PC-3 (cell line): Measurements from ENCODE around the gene ZNF385B. TPM values are rescaled to one million over a fixed set of nuclear protein-coding genes. Genes with fewer than 3 reads are reported as not detected.
"Not testable (repeated sequence)": the region's sequence is repeated elsewhere in the genome, so short reads cannot be mapped to it uniquely, and the experiment has no call there.

Experiments
- ATAC-seq: fragments of 200-7000 bp; cut with Tn5 transposase; 2 replicates; pipeline ENCODE4 v1.9.1; 2020; ENCODE audit warnings: mild to moderate bottlenecking, moderate library complexity
- BruUV-seq: library from RNA; stranded (reverse); fragments of 400-500 nt; replicated peaks from 2 replicates; lab custom pipeline; 2021; lab: Mats Ljungman, UMichigan
- CTCF ChIA-PET: fragments of 300-600 bp; sonication (Branson Sonifier 250); formaldehyde crosslinking; loops from one replicate; lab custom pipeline; 2022; ENCODE audit warnings: antibody characterized with exemption; lab: Charles Lee
- POLR2A ChIA-PET: fragments of 300-600 bp; sonication (Branson Sonifier 250); formaldehyde crosslinking; loops from one replicate; lab custom pipeline; 2022; ENCODE audit warnings: antibody characterized with exemption; ENCODE audit not compliant: unreplicated experiment; lab: Charles Lee
- DNase-seq: peaks from one replicate; pipeline ENCODE4 v3.0.0-alpha.2; 2015
- H2AFZ ChIP-seq: fragments of 300-600 bp; sonication (generic); 2 replicates; pipeline ENCODE4 v1.6.0; 2016; ENCODE audit warnings: antibody characterized with exemption, low read length
- H3F3A ChIP-seq: fragments of 300-600 bp; sonication (generic); one replicate; pipeline ENCODE4 v1.6.0; 2017; ENCODE audit warnings: antibody characterized with exemption, low read length, control low read depth, mild to moderate bottlenecking; ENCODE audit not compliant: unreplicated experiment
- H3K27ac ChIP-seq: fragments of 300-600 bp; sonication (generic); 2 replicates; pipeline ENCODE4 v1.5.1; 2016; ENCODE audit warnings: mild to moderate bottlenecking, low read length
- H3K27me3 ChIP-seq: fragments of 300-600 bp; sonication (generic); 2 replicates; pipeline ENCODE4 v1.6.1; 2016; ENCODE audit warnings: low read length, mixed read lengths
- H3K36me3 ChIP-seq: fragments of 300-600 bp; sonication (generic); 2 replicates; pipeline ENCODE4 v1.6.1; 2016; ENCODE audit warnings: low read depth, mixed run types, low read length, mixed read lengths
- H3K4me1 ChIP-seq: fragments of 300-600 bp; sonication (generic); 2 replicates; pipeline ENCODE4 v1.5.1; 2016; ENCODE audit warnings: low read length; ENCODE audit not compliant: insufficient read depth
- H3K4me2 ChIP-seq: fragments of 300-600 bp; sonication (generic); 2 replicates; pipeline ENCODE4 v1.6.0; 2016; ENCODE audit warnings: low read length
- H3K4me3 ChIP-seq: fragments of 300-600 bp; sonication (generic); 2 replicates; pipeline ENCODE4 v1.5.1; 2016; ENCODE audit warnings: mild to moderate bottlenecking, low read length, mixed read lengths
- H3K79me2 ChIP-seq: fragments of 300-600 bp; sonication (generic); 2 replicates; pipeline ENCODE4 v1.6.1; 2017; ENCODE audit warnings: low read length, mixed read lengths
- H3K9ac ChIP-seq: fragments of 300-600 bp; sonication (generic); 2 replicates; pipeline ENCODE4 v1.6.0; 2016; ENCODE audit warnings: mild to moderate bottlenecking, low read length
- H3K9me2 ChIP-seq: fragments of 300-600 bp; sonication (generic); replicated peaks from 2 replicates; pipeline ENCODE4 v1.6.1; 2016; ENCODE audit warnings: mixed run types, low read length, mixed read lengths
- H3K9me3 ChIP-seq: fragments of 300-600 bp; sonication (generic); 2 replicates; pipeline ENCODE4 v1.6.1; 2016; ENCODE audit warnings: low read length, mixed read lengths
- H4K20me1 ChIP-seq: fragments of 300-600 bp; sonication (generic); 2 replicates; pipeline ENCODE4 v1.6.1; 2016; ENCODE audit warnings: low read length, mixed read lengths
- CTCF ChIP-seq: fragments of 300-600 bp; sonication (generic); conservative IDR thresholded peaks from 2 replicates; pipeline ENCODE4 v1.5.1; 2017; ENCODE audit warnings: antibody characterized with exemption, low read depth, mild to moderate bottlenecking, low read length
- EZH2 ChIP-seq: fragments of 300-600 bp; sonication (generic); IDR thresholded peaks from one replicate; pipeline ENCODE4 v1.6.1; 2017; ENCODE audit warnings: antibody characterized with exemption, mild to moderate bottlenecking, low read length; ENCODE audit not compliant: unreplicated experiment
- EZH2phosphoT487 ChIP-seq: fragments of 300-600 bp; sonication (generic); IDR thresholded peaks from 2 replicates; pipeline ENCODE4 v1.6.1; 2018; ENCODE audit warnings: mild to moderate bottlenecking, antibody characterized with exemption, low read length, borderline replicate concordance
- intact Hi-C: fragments of 100-400 bp; cut with micrococcal nuclease; formaldehyde crosslinking; loops from 2 replicates; pipeline ENCODE4 v1.9.0; 2023
- total RNA-seq: library from RNA; depleted of rRNA; stranded (reverse); fragments of >200 nt; gene quantifications from 2 replicates; pipeline ENCODE4 v1.2.3, GENCODE V29; 2014

Gene ZNF385B
- total RNA-seq, 1 experiment from 2014 or later, result 2.4 TPM

GRCh38 chr2:179636995-179637394, 224.4 kb downstream of the ZNF385B start:
- H3K4me2 ChIP-seq, result no peak overlapping the region
- no peaks in the 10 kb centered on the region for H3K27me3 ChIP-seq
- H4K20me1 ChIP-seq, result no peaks in the 10 kb centered on the region
- no peaks in the 10 kb centered on the region for H3K36me3 ChIP-seq
- H3K9me2 ChIP-seq, result no peaks in the 10 kb centered on the region
- H3K4me1 ChIP-seq, result no peaks in the 10 kb centered on the region
- CTCF ChIA-PET, result no interaction called here
- H2AFZ ChIP-seq, result no peak overlapping the region
- no peak overlapping the region for H3K9ac ChIP-seq
- no peak overlapping the region for H3K27ac ChIP-seq
- no peak for ATAC-seq
- POLR2A ChIA-PET, result interaction anchor here (0.6 kb wide), 1 partner anchor 33 kb away, joined by 10 read pairs; no protein-coding TSS in a partner anchor
- intact Hi-C loops, result no loop called here
- TF ChIP-seq EZH2phosphoT487 (no peak), EZH2 (no peak), CTCF (no peak)
- H3F3A ChIP-seq, result no peaks in the 10 kb centered on the region
- H3K4me3 ChIP-seq, result no peak overlapping the region
- H3K79me2 ChIP-seq, result no peaks in the 10 kb centered on the region
- no TSS peak for BruUV-seq
- DNase-seq, result no peak
- H3K9me3 ChIP-seq, result no peaks in the 10 kb centered on the region

- ChIA-PET CTCF (no interaction called here), POLR2A (interaction anchor here (0.6 kb wide), 1 partner anchor 33 kb away, joined by 10 read pairs; no protein-coding TSS in a partner anchor)
- DNase-seq (no peak), ATAC-seq (no peak)
- Histone ChIP-seq H3K4me1 (no peaks in the 10 kb centered on the region), H3K4me3 (no peak overlapping the region), H2AFZ (no peak overlapping the region), H3K9ac (no peak overlapping the region), H3K9me3 (no peaks in the 10 kb centered on the region), H3K4me2 (no peak overlapping the region), H3F3A (no peaks in the 10 kb centered on the region), H3K79me2 (no peaks in the 10 kb centered on the region), H3K36me3 (no peaks in the 10 kb centered on the region), H3K9me2 (no peaks in the 10 kb centered on the region), H3K27me3 (no peaks in the 10 kb centered on the region), H4K20me1 (no peaks in the 10 kb centered on the region), H3K27ac (no peak overlapping the region)
- BruUV-seq, result no TSS peak
- intact Hi-C loops, result no loop called here
- no peak for TF ChIP-seq CTCF
- no peak for TF ChIP-seq EZH2phosphoT487
- TF ChIP-seq EZH2, result no peak
These were observed 225.1 kb downstream of the ZNF385B start for GRCh38 chr2:179636100-179636980.

GRCh38 chr2:179631769-179632385, 229.5 kb downstream of the ZNF385B start:
- H3K4me2 ChIP-seq, H4K20me1 ChIP-seq, H3K79me2 ChIP-seq, H3K27ac ChIP-seq, H3K9ac ChIP-seq, H3K4me1 ChIP-seq, intact Hi-C loops, H2AFZ ChIP-seq, CTCF ChIA-PET, H3K36me3 ChIP-seq, DNase-seq, H3K27me3 ChIP-seq, H3K4me3 ChIP-seq, H3K9me3 ChIP-seq, H3K9me2 ChIP-seq, BruUV-seq, H3F3A ChIP-seq, POLR2A ChIA-PET, ATAC-seq: not testable (repeated sequence)

GRCh38 chr2:179629776-179630175, 231.6 kb downstream of the ZNF385B start:
- H3K9me3 ChIP-seq, H3K27ac ChIP-seq, DNase-seq, POLR2A ChIA-PET, H3K9ac ChIP-seq, ATAC-seq, BruUV-seq, H3K27me3 ChIP-seq, H3K4me2 ChIP-seq, H3K9me2 ChIP-seq, intact Hi-C loops, CTCF ChIA-PET, H3K4me1 ChIP-seq, H4K20me1 ChIP-seq, H3K36me3 ChIP-seq, H3K4me3 ChIP-seq, H2AFZ ChIP-seq, H3F3A ChIP-seq, H3K79me2 ChIP-seq: not testable (repeated sequence)
